Thoracic aorta (tissue), 2 donors: ENCODE data around the gene GPR132. TPM values are rescaled to one million over a fixed set of nuclear protein-coding genes. Genes with fewer than 3 reads are reported as not detected.
"Not testable (repeated sequence)": the region's sequence is repeated elsewhere in the genome, so short reads cannot be mapped to it uniquely, and the experiment has no call there.

Experiments used
- ATAC-seq: fragments of 150-250 bp; one replicate; pipeline ENCODE4 v1.8.0; 2017; ENCODE audit warnings: low read depth; ENCODE audit not compliant: insufficient number of reproducible peaks, low FRiP score
- DNase-seq: peaks from one replicate; pipeline ENCODE4 v3.0.0-alpha.2; 2020; ENCODE audit warnings: low spot score
- H3K27ac ChIP-seq, 2 donors: fragments of 200-600 bp; sonication (generic); 1 replicate in 1 of 2; 2 replicates in 1 of 2; pipeline ENCODE4 v1.5.1; 2016; ENCODE audit warnings: mild to moderate bottlenecking in 2 of 2, moderate library complexity in 2 of 2
- H3K27me3 ChIP-seq: fragments of 200-600 bp; sonication (generic); replicated peaks from 2 replicates; pipeline ENCODE4 v1.6.0; 2016; ENCODE audit warnings: mild to moderate bottlenecking; ENCODE audit not compliant: insufficient read depth
- H3K36me3 ChIP-seq: fragments of 200-600 bp; sonication (generic); one replicate; pipeline ENCODE4 v1.5.1; 2016
- H3K4me1 ChIP-seq, 2 donors: fragments of 200-600 bp; sonication (generic); 1 replicate in 1 of 2; 2 replicates in 1 of 2; pipeline versions ENCODE4 v1.5.1 to v1.6.0; 2016; ENCODE audit warnings: low read depth in 2 of 2, mild to moderate bottlenecking in 1 of 2; ENCODE audit not compliant: control insufficient read depth in 1 of 2
- H3K4me3 ChIP-seq: fragments of 200-600 bp; sonication (generic); 2 replicates; pipeline ENCODE4 v1.5.1; 2016; ENCODE audit warnings: mild to moderate bottlenecking
- H3K9me3 ChIP-seq: fragments of 200-600 bp; sonication (generic); 2 replicates; pipeline ENCODE4 v1.5.1; 2016
- total RNA-seq, 2 donors: library from RNA; depleted of rRNA; stranded (reverse); fragments of >200 nt; gene quantifications; one replicate each; pipeline versions ENCODE4 v1.1.0 to v1.2.3, GENCODE V29; 2016
- TF ChIP-seq, protein P1 (sequence below): fragments of 200-600 bp; sonication (generic); IDR thresholded peaks from one replicate; pipeline ENCODE4 v1.5.1; 2019; ENCODE audit warnings: antibody characterized with exemption

Gene GPR132
- total RNA-seq, 2 donors from 2014 or later: 2.3 to 18.6 TPM

DNA sequence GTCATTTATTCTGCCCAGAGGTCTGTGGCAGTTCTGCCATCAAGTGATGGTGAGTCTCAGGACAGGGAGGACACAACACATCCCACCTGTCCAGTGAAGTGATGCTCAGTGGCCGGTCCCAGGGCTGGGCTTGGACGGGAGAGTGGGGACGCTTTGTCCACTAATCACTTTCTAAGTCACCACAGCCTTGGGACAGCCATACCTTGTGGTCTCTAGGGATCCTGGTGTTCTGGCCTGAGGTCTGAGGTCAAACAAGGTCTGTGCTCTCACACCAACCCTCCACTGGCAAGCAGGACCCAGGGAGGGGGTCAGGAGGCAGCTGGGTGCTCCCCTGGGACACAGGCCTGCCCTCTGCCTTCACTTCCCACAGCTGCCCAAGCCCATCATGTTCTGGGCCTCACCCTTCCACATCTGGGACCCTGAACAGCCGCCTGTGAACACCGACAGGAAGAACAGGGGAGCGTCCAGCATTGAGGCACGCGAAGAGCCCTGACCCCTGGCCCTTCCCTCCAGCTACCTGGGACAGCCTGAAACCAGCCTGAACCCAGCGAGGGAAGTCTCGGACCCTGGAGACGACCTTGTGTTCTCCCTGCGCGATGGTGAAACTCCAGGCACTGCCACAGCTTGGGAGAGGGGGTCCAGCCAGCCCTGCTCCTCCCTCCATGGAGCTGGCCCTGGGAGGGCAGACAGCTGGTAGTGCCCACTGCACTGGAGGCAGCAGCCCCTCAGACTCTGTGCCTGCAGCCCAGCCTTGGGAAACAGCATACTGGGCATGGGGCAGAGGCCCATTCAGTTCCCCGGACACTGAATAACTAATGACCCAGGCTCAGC is 19.7 kb upstream of the GPR132 start:
- H3K36me3 ChIP-seq: no peaks in the 10 kb centered on the region
- ATAC-seq (no peak), DNase-seq (no peak)
- no peak overlapping the region for H3K4me3 ChIP-seq
- TF ChIP-seq, protein P1, sequence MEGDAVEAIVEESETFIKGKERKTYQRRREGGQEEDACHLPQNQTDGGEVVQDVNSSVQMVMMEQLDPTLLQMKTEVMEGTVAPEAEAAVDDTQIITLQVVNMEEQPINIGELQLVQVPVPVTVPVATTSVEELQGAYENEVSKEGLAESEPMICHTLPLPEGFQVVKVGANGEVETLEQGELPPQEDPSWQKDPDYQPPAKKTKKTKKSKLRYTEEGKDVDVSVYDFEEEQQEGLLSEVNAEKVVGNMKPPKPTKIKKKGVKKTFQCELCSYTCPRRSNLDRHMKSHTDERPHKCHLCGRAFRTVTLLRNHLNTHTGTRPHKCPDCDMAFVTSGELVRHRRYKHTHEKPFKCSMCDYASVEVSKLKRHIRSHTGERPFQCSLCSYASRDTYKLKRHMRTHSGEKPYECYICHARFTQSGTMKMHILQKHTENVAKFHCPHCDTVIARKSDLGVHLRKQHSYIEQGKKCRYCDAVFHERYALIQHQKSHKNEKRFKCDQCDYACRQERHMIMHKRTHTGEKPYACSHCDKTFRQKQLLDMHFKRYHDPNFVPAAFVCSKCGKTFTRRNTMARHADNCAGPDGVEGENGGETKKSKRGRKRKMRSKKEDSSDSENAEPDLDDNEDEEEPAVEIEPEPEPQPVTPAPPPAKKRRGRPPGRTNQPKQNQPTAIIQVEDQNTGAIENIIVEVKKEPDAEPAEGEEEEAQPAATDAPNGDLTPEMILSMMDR: no peak
- no peak overlapping the region for H3K27ac ChIP-seq
- H3K4me1 ChIP-seq: peaks cover 7 to 31% of the 10 kb centered on the region in 2 donors
- H3K9me3 ChIP-seq: no peaks in the 10 kb centered on the region
- H3K27me3 ChIP-seq: no peaks in the 10 kb centered on the region

DNA sequence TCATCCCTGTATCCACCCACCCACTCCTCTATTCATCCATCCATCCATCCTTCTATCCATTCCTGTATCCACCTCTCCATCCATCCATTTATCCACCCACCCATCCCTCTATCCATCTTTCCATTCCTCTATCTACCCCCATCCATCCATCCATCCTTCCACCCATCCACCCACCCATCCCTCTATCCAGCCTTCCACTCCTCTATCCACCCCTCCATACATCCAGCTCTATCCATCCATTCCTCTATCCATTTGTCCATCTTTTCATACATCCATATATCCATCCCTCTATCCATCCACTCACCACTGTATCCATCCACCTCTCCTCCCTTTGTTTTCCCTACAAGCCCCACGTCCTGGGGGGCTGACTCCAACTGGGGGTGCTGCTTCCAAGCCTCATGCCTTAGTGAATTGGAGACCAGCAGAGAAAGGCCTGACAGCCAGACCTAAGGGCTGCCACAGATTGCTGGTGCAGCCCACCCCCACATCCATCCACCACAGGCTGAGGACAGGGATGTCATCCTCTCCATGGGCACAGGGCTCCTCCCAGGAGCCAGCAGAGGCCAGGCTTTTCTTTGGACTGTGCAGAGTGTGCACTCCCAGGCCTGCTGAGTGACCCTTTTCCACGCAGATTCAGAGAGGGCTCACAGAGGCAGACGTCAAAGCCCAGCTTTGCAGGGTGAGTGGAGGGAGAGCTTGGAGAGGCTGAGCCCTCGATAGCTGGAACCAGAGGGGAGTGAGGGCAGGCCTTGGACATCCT is 18.9 kb upstream of the GPR132 start:
- no peaks in the 10 kb centered on the region for H3K27me3 ChIP-seq
- ATAC-seq (no peak), DNase-seq (no peak)
- H3K36me3 ChIP-seq: no peaks in the 10 kb centered on the region
- TF ChIP-seq, protein P1: no peak
- H3K4me3 ChIP-seq: no peak overlapping the region
- H3K9me3 ChIP-seq: no peaks in the 10 kb centered on the region
- peaks cover 7 to 26% of the 10 kb centered on the region in 2 donors for H3K4me1 ChIP-seq
- H3K27ac ChIP-seq: no peak overlapping the region

DNA sequence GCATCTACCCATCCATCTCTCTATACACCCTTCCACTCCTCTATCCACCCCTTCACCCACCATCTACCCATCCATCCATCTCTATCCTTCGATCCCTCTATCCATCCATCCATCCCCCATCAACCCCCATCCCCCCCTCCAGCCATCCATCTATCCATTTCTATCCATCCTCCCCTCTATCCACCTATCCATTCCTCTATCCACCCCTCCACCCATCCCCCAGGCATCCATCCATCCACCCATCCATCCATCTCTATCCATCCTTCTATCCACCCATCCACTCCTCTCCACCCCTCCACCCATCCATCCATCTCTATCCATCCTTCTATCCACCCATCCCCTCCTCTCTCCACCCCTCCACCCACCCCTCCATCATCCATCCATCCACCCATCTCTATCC is 17.5 kb upstream of the GPR132 start:
- Histone ChIP-seq H3K4me1 (peaks cover 0 to 12% of the 10 kb centered on the region in 2 donors), H3K27ac (no peak overlapping the region), H3K27me3 (no peaks in the 10 kb centered on the region), H3K36me3 (no peaks in the 10 kb centered on the region), H3K9me3 (no peaks in the 10 kb centered on the region), H3K4me3 (no peak overlapping the region)
- DNase-seq: no peak
- no peak for ATAC-seq
- TF ChIP-seq, protein P1: no peak

DNA sequence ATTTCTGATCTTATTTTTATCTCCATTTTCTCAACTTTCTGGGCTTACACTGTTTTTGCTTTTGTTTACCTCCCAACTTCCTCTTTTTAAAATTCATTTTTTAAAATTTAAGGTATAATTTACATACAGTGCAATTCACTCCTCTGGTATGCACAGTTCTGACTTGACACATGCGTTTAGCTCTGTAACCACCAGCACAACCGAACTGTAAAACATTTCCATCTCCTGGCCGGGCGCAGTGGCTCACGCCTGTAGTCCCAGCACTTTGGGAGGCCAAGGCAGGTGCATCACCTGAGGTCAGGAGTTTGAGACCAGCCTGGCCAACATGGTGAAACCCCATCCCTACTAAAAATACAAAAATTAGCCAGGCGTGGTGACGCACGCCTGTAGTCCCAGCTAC is 16.2 kb upstream of the GPR132 start:
- H3K27me3 ChIP-seq, DNase-seq, H3K27ac ChIP-seq, H3K36me3 ChIP-seq, H3K4me1 ChIP-seq, H3K9me3 ChIP-seq, H3K4me3 ChIP-seq, ATAC-seq: not testable (repeated sequence)

DNA sequence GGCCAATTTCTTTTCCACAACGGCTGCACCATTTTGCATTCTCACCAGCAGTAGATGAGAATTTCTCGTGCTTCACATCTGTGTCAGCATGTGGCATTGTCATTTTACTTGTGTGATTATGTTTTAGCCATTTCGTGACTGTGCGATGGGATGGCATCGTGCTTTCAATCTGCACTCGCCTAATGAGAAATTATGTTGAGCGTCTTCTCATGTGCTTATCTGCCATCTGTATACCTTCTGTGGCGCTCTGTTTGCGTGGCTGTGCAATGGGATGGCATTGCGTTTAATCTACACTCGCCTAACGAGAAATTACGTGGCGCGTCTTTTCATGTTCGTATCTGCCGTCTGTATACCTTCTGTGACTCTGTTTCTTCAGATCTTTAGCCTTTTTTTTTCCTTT is 14.9 kb upstream of the GPR132 start:
- no peaks in the 10 kb centered on the region for H3K27me3 ChIP-seq
- peaks cover 0 to 7% of the 10 kb centered on the region in 2 donors for H3K4me1 ChIP-seq
- TF ChIP-seq, protein P1: no peak
- H3K27ac ChIP-seq: no peak overlapping the region
- no peak for ATAC-seq
- no peaks in the 10 kb centered on the region for H3K9me3 ChIP-seq
- no peak for DNase-seq
- no peak overlapping the region for H3K4me3 ChIP-seq
- no peaks in the 10 kb centered on the region for H3K36me3 ChIP-seq
